ENCODE results near the gene CSTF1.
"Not testable (repeated sequence)": the region's sequence is repeated elsewhere in the genome, so short reads cannot be mapped to it uniquely, and the experiment has no call there.

Gene CSTF1

DNA sequence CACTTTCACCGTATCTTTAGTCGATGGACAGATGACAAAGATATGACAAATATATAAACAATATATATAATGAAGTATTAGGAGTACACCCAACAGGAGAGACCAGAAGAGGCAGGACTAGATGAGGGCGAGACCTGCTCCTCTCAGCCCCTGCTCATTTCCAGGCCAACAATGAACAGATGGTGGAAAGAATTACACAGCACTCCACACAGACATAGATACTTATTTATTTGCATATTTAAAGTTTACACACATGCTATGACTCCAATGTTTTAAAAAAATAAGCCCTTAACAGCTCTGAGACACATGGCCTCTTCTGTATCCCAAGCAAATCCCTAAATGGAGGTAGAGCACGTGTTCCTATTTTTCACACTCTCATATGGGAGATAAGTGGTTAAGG, 23.3 kb upstream of the CSTF1 start:
- no peak for DNase-seq (ENCODE audit: low spot score)

DNA sequence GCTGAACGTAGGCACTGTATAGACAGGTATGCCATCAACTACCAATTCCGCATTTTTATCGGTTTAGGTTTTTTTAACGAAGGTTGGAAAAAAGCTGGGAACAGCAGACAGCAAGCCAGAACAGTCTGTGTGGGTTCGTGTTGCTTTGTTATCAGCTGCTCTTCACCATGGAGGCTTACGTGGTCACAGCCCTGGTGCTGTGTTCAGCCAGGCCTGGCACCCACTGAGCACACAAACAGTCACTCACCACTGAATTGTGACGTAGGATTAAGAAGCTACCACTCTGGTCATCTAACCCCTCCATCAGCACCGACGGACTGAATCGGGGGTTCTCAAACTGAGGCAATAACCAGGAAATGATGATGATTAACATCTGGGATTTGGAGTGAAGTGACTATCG, 20.5 kb upstream of the CSTF1 start:
- no peak for DNase-seq (ENCODE audit: low spot score)

DNA sequence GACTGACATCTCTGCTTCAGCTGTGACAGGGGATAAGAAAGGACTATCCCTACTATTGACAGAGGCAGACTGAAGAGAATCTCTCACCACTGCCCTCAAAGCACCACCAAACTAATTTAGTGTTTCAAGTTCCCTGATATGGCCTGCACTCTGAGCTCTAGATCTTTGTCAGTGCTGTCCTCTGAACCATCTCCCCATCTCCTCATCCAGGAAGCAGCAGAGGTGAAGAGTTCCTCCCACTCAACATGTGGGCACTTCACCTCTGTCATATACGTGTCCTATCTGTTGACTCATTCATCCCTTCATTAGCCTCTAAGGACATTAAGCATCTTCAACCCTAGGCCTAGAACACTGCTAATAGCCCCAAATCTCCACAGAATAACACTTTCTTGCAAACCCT, 19.6 kb upstream of the CSTF1 start:
- DNase-seq (ENCODE audit: low spot score), result no peak

DNA sequence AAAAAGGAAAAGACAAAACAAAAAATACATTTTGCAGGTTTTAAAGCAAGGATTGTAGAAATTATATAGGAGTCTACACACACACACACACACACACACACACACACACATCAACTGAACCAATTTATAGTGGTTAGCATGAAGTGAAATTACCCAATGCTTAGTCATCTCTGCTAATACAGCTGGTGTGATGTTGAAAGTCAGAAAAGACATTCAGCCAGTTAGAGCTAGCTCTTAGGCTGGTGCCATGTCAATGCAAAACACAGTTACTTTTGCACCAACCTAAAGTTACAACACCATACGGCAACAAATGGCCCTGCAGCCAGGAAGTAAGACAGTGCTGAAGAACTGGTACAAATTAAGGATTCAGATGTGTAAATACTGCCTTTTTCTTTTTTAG, 18.5 kb upstream of the CSTF1 start:
- peak; percentile 85 for DNase-seq (ENCODE audit: low spot score)

DNA sequence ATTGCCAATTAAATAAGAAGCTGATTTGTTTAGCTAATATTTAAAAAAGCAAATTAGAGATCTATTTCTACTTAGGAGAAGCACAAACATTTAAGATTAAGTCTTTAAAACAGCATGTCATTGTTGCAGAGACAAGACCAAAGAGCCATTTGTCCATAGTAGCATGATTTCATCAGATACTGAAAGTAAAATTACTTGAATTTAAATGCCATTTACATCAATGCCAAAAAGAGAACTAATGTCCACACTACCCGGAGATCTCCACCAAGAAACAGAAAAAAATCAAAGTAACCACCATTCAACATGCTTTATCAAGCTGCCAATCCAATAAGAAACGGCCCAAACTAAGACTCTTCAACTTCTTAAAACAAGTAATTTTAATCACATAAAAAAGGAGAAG, 16.1 kb upstream of the CSTF1 start:
- DNase-seq (ENCODE audit: low spot score), result no peak

DNA sequence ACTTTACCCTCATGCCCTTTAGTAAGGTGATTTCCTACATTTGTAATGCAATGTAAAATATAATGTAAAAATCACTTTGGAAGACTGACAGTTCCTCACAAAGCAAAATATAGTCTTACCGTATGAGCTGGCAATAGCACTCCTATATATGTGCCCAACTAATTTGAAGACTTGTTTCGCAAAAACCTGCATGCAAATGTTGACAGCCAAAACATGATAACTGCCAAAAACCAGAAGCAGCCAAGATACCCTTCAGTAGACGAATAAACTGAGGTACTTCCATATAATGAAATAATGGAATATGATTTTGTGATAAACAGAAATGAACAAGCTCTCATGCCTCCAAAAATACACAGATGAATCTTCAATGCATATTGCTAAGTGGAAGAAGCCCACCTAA, 14.1 kb upstream of the CSTF1 start:
- DNase-seq (ENCODE audit: low spot score), result no peak

DNA sequence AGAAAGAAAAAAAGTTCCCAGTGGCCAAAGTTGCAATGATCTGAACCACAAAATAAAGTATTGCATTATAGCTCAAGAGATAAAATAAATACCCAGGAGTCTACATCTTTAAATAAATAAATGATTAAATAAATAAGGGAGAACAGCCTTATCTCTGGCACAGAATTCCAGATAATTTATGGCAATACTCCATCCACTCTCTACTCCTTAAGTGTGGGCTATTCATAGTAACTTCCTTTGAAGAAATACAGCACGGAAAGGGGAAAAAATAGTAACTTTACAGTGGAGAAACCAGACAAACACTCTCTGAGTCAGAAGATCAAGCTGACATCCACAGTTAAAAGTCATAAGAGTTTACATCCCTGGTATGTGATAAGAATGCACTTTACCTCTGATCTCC, 12.1 kb upstream of the CSTF1 start:
- DNase-seq (ENCODE audit: low spot score), result no peak

DNA sequence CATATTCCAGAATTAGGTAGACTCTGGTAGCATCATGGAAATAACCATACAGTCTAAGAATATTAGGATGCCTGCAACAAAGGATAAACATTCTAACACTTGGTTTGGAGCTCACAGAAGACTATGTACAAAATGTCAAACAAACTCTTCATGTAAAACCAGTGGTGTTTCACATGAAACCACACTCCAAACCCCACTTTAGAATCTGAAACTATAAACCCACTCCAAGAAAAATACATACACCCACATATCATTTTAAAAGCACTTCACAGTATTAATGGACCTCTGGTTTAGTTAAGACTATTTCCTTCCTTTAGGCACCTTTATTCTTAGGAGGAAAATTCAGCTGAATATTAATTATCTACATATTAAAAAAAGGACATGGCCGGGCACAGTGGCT, 10.9 kb upstream of the CSTF1 start:
- DNase-seq (ENCODE audit: low spot score), result no peak

DNA sequence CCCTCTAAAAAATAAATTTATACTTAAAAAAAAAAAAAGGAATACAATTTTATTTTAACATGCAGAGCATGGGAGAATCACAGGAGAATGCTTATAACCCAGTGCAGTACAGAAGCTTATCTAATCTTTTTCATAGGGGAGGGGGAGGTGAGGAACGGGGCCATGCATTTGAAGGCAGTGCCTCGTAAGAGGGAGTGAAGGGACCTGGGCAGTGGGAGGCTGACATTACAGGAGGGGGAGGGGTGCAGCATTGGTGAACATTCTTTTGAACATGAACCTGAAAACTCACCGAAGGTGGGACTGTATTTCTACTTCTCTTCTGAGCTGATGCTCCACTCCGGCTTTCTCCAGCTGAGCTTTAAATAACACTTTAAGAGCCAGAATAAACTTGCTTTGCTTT, 9.7 kb upstream of the CSTF1 start:
- no peak for DNase-seq (ENCODE audit: low spot score)

DNA sequence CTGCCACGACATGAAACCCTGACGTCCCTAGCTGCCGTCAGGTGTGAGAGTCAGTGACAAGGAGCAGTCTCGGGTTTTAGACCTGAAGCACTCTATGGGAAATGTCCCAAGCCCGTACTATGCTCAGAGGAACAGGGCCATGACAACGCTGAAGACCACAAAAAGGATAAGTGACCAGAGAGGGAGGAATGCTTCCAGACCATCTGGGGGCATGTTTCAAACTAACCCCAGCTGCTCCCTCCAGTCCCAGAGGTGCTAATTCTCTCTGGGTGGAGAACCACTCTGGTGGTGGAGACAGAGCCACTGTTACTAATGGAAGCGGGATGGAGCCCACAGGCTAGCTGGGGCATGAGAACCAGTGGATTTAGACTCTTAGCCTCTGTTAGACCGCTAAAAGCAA, 9.1 kb upstream of the CSTF1 start:
- no peak for DNase-seq (ENCODE audit: low spot score)

DNA sequence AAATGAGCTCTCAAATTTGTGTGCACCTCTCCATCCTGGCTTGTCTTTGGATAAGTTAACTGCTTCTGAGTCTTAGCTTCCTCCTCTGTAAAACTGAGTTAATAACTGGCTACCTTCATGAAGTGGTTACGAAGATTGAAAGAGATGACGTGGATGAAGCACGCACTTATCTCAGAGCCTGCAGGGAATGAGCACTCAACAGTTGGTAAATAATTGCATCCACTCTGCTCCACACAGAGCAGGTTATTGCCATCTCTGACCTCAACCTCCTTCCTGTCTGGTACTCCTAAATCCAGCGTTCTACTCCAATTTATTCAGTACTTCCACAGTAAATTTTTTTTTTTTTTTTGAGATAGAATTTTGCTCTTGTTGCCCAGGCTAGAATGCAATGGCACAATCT, 7.3 kb upstream of the CSTF1 start:
- no peak for DNase-seq (ENCODE audit: low spot score)

DNA sequence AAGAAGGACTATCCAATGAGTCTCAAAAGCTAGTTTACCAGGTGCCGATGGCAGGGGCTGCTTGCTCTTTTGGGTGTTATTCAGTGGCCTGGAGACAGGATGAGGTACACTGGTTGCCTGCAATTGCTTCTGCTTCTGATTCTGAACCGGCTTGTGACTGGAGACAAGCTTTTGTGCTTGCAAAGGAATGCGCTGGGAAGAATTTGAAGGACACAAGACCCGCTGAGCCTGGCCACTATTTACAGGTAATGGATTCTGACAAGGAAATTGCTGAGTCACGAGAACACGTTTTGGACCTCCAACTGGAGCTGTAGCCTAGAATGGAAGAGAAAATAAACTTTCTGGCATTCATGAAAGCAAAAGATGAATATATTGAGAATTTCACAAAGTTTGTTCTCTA, 6.2 kb upstream of the CSTF1 start:
- no peak for DNase-seq (ENCODE audit: low spot score)

DNA sequence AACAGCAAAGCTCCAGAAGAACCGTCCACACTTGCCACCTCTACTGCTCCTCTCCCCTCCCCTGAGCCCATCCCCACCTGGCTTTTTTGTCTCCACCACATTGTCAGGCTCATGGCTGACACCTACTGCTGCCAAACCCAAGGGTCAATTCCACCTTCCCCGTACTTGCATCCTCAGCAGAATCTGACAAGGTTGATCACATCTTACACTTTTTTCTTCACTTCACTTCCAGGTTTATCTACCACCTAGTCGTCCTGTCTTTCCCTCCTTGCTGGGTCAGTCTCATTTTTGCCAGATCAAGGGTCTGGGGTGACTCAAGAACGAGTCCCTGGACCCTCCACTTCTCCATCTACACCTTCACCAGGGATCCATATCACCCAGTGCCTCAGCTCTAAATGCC, 3.6 kb upstream of the CSTF1 start:
- no peak for DNase-seq (ENCODE audit: low spot score)

DNA sequence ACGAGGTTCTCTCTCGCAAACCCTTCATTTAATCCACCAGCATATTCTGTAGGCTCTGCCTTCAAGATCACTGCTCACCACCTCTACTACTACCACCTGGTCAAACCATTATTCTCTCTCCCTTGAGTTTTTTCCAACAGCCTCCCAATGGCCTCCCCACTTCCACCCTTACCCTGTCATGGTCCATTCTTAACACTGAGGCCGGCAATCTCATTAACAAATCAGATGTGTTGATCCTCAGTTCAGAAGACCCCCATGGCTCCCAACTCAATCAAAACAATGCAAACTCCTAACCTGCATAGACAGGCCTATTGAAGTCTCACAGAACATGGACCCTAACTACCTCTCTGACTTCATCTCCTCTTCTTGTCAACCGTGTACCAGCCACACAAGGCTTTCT, 2.6 kb upstream of the CSTF1 start:
- no peak for DNase-seq (ENCODE audit: low spot score)

DNA sequence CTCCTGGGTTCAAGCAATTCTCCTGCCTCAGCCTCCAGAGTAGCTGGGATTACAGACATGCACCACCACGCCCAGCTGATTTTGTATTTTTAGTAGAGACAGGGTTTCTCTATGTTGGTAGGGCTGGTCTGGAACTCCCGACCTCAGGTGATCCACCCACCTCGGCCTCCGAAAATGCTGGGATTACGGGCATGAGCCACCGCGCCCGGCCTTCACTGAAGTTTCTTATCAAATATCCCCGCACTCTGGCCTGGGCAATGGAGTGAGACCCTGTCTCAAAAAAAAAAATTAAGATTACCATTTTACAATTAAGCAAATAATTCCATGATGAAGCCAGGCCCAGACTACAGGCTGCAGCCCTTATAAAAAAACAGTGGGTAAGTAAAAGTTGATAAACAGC, 2.0 kb upstream of the CSTF1 start:
- not testable (repeated sequence) for DNase-seq (ENCODE audit: low spot score)

DNA sequence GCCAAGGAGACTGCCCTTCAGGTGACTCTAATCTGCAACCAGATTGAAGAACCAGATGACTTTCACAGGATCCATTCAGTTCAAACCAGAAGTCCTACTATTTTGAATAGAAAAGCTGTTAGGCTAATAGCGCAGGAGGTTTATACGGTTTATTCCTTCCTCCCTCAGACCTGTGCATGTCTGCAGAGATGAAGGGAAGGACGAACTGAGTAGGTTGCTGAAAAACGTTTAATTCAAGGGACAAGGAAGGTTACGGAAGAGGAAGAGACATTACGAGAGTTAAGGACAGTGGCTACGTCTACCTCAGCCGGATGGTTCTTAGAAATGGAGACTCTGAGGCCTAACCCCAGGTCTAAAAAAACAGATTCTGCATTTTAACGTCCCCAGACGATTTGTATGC, 1.4 kb upstream of the CSTF1 start:
- no peak for DNase-seq (ENCODE audit: low spot score)

DNA sequence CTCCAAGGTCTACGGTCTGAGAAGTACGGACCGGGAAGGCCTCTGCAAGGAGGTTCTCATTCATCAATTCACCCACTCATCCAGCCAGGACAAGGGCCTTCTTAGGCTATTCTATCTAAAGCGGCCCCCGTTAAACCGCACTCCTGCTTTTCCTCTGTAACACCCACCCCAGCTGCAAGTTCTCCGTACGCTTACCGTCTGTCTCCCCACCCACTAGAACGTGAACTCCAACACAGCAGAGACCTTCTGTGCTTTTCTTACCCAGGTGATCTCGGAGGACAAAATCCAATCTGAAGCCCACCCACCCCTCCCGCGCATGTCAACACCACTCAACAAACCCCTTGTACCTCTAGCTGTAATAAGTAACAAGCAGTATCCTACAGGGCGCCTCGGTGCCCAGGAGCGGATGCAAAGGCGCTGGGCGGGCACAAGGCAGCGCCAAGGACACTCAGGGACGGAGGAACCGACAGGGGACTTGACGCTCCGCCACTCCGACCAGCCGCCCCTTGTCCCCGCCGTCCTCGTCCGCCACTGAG, 781 bp upstream of the CSTF1 start:
- no peak for DNase-seq (ENCODE audit: low spot score)

DNA sequence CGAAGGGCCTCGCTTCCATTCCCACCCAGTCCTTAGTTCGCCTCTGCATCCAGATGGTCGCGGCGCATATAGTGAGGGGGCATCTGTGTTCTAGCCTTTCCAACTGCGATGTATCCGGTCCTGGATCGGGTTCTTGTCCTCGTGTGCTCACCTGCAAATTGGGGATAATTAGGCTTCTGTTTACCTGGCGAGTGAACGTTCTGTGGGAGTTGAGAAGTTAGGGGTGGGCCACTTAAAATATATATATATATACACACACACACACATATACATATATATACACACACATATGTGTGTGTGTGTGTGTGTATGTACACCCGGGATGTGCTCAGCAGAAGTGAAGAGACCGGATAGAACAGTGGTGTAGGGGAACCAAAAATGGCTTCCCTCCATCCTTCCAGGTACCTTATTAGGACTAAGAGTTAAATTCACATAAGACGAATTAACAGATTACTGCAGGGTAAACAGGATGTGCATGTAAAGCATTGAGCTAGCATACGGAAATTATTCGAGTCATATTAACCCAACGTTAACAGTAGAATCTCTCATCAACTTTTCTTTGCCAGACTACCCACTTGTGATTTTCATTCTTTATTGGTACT, 537 bp downstream of the CSTF1 start:
- DNase-seq (ENCODE audit: low spot score), result no peak

DNA sequence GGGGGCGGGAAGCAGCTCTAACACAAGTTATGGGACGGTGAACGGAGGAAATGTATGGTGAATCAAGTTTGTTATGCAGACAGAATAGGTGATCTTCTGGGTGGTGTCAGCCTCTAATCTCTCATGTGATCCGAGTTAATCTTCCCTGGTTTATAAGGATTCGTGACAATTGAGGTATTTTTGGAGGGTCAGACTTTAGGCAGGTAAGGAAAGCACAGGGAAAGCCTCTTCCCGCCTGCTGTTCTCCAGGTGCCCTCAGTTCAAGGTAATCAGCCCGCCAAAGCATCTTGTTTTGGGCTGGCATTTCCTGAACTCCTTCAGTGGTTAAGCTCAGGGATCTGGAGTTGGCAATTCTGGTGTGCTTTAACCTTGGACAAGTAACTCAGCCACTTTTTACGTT, 1.2 kb downstream of the CSTF1 start:
- no peak for DNase-seq (ENCODE audit: low spot score)

DNA sequence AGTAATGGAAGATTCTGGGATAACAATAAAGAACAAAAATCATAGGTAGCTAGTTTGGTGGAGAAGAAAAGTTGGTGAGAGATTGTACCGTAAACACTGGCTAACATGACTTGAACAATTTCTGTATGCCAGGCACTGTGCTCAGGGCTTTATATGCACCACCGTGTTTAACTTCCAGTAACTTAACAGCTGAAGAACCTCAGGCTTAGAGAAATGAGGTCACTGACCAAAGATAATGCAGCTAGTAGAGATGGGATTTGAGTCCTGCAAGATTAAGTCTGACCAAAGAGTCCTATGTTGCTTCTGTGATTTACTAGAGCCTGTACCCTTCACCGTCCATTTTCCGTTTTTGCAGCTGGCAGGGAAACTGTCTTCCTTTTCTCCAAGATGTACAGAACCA, 2.7 kb downstream of the CSTF1 start:
- no peak for DNase-seq (ENCODE audit: low spot score)

DNA sequence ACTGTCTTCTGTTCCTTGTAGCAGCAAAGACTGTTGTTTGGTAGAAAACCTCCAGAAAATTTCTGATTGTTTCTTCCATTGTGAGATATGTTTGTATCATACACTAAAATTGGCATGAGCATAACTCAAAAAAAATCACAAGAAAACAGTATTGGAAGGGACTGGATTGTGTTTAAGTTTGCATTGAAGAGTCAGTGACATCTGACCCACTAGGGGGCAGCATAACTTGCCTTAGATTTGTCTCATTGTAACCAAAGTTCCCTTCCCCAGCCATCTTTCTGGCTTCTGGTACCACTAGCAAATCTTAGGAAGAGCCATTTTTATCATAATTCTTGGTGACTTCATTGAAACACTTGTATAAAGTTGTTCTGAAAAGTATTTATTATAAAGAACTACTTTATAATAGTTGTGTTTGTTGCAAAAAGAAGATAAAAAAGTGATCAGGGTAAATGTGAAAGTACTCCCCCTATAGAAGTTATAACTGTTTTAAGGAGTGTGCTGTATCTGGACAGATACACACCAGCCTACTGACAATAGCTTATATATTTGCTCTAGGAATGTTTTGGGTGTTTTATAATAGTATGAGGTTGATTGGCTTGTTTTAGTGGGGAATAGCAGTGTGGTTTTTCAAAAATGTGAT, 7.7 kb downstream of the CSTF1 start:
- DNase-seq (ENCODE audit: low spot score), result peak; percentile 69

DNA sequence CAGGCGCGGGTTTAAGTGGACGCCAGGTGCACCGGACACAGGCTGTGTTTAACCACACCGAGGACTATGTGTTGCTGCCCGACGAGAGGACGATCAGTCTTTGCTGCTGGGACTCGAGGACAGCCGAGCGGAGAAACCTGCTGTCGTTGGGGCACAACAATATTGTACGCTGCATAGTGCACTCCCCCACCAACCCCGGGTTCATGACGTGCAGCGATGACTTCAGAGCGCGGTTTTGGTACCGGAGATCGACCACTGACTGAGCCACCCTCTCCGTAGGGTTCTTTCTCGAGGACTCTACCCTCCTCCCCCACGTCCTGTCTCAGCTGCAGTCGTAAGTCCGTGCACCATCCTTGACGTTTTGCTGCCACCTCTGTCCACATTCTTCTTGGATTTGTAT, 11.0 kb downstream of the CSTF1 start:
- no peak for DNase-seq (ENCODE audit: low spot score)

DNA sequence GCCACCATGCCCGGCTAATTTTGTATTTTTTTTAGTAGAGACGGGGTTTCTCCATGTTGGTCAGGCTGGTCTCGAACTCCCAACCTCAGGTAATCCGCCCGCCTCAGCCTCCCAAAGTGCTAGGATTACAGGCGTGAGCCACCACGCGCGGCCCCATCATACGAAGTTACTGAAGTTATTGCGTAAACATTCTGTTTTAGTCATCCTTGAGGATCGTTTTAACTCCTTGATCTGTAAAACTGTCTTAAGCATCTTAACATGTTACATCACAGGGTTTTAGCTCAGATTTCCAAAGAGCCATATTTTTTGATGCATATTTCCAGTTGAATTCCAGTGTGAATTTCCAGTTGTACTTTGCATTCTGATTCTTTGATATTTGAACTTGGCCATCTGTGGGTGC, 12.9 kb downstream of the CSTF1 start:
- not testable (repeated sequence) for DNase-seq (ENCODE audit: low spot score)

DNA sequence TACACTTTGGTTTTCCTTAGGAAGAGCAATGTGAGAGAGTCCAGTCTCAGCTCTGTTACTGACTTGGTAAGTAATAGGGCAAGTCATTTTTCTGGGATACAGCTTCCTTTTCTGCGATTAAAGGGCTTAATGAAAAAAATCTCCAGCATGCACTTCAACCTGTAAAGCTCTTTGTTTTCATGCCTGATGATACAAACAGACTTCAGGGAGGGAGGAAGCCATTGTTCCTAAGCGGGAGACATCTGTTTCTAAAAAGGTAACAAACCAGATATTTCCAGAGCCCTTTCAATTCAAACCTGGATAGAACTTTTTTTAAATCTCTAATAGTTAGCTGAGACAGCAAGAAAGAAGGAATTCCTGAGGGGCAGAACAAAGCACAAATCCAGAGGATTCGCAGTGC, 14.5 kb downstream of the CSTF1 start:
- no peak for DNase-seq (ENCODE audit: low spot score)
